NB4 (cell line): Measurements from ENCODE around the gene NGEF.

Experiments
- MAX ChIP-seq: IDR thresholded peaks from 2 replicates; pipeline ENCODE4 v1.6.1; 2011; ENCODE audit warnings: low read depth, low read length
- MYC ChIP-seq: IDR thresholded peaks from 2 replicates; pipeline ENCODE4 v1.6.1; 2011; ENCODE audit warnings: low read depth, low read length
- POLR2A ChIP-seq: IDR thresholded peaks from 2 replicates; pipeline ENCODE4 v1.6.1; 2011; ENCODE audit warnings: mild to moderate bottlenecking; ENCODE audit not compliant: insufficient read length; ENCODE audit errors: extremely low read depth
- TF ChIP-seq, protein P1 (sequence below): IDR thresholded peaks from one replicate; pipeline ENCODE4 v1.5.1; 2012; ENCODE audit warnings: low read depth, low read length

DNA sequence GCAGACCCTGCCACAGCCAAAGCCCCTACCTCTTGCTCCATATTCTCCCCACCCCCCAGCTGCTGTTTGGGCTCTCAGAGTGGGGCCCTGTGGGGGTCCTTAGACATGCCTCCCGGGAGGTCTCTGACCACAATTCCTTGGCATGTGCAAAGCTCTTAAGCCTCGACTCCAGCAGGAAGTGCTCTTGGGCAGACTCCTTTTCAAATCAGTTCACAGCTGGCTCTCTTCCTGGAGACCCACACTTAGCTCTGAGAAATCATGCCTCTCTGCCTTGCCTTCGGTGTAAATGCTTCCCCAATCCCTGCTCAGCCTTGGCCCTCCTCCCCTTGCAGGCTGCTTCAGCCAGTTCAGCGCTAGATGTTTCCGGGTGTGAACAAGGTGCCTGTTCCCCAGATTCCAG is 46.9 kb downstream of the NGEF start:
- no peak for TF ChIP-seq POLR2A
- TF ChIP-seq, protein P1, sequence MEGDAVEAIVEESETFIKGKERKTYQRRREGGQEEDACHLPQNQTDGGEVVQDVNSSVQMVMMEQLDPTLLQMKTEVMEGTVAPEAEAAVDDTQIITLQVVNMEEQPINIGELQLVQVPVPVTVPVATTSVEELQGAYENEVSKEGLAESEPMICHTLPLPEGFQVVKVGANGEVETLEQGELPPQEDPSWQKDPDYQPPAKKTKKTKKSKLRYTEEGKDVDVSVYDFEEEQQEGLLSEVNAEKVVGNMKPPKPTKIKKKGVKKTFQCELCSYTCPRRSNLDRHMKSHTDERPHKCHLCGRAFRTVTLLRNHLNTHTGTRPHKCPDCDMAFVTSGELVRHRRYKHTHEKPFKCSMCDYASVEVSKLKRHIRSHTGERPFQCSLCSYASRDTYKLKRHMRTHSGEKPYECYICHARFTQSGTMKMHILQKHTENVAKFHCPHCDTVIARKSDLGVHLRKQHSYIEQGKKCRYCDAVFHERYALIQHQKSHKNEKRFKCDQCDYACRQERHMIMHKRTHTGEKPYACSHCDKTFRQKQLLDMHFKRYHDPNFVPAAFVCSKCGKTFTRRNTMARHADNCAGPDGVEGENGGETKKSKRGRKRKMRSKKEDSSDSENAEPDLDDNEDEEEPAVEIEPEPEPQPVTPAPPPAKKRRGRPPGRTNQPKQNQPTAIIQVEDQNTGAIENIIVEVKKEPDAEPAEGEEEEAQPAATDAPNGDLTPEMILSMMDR: no peak
- no peak for TF ChIP-seq MAX
- TF ChIP-seq MYC: no peak
